ENCODE results near the gene HYI. TPM values are rescaled to one million over a fixed set of nuclear protein-coding genes. Genes with fewer than 3 reads are reported as not detected.

The HYI gene
- total and polyA plus RNA-seq, 2 experiments from 2014 or later = 14.3 to 18.9 TPM

- no peaks in the 10 kb centered on the region for H3K79me2 ChIP-seq (replicated peaks; ENCODE audit: insufficient read depth)
- H3K27ac ChIP-seq (ENCODE audit: low read depth) = no peak overlapping the region
- peaks cover 50% of the 10 kb centered on the region for H3K36me3 Mint-ChIP-seq (ENCODE audit: low read depth)
- no peaks in the 10 kb centered on the region for H3K4me1 ChIP-seq (ENCODE audit: insufficient read depth)
- DNase-seq (ENCODE audit: low spot score) (no peak), ATAC-seq (no peak)
- H4K20me1 ChIP-seq (replicated peaks; ENCODE audit: insufficient read depth) = no peaks in the 10 kb centered on the region
- no peaks in the 10 kb centered on the region for H3K27me3 ChIP-seq (ENCODE audit: insufficient read depth)
- no peak overlapping the region; the same call in 1 of the 2 replicates for H3K27ac Mint-ChIP-seq
- no peak overlapping the region for H3K4me2 ChIP-seq
- H3K27me3 Mint-ChIP-seq (ENCODE audit: insufficient read depth, low read depth, poor library complexity) = peaks cover 8% of the 10 kb centered on the region
- H3K4me1 Mint-ChIP-seq = peaks cover 10% of the 10 kb centered on the region; the same call in 2 of the 3 replicates
- H3K4me3 ChIP-seq = no peak overlapping the region
- no peaks in the 10 kb centered on the region; the same call in 1 of the 2 replicates for H3K36me3 ChIP-seq (ENCODE audit: insufficient read depth)
- no peaks in the 10 kb centered on the region for H3F3A ChIP-seq (replicated peaks; ENCODE audit: low read depth)
- H3K9me3 Mint-ChIP-seq = no peaks in the 10 kb centered on the region
- no peak for TF ChIP-seq ZNF114 (CRISPR knock-in tag; IDR thresholded peaks at IDR 0.05)
- no peak for TF ChIP-seq CREB1 (CRISPR knock-in tag; IDR thresholded peaks at IDR 0.05; ENCODE audit: low read depth)
- H2AFZ ChIP-seq = no peak overlapping the region
- H3K4me3 Mint-ChIP-seq = no peak overlapping the region
- no peaks in the 10 kb centered on the region for H3K9me2 ChIP-seq (ENCODE audit: insufficient read depth)
Measured at GRCh38 chr1:43446881-43447835, 6.6 kb downstream of the HYI start.

DNA sequence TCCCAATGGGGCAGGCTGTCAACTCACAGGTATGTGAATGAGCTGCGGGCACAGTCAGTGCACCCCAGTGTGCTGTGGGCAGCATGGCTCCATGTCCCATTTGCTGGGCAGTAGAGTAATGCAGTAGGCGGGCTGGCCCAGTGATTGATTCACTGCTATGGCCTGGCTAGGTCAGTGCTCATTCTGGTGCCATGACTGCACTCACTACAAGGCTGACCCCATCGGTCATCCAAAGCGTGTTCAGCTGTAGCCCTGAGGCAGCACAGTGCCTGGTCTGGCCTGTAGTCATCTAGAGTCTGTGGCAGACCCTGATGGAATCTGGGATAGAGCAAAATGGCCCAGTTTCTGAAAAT is 7.4 kb downstream of the HYI start:
- Histone ChIP-seq H3K27me3 (ENCODE audit: insufficient read depth) (no peaks in the 10 kb centered on the region), H3K4me3 (no peak overlapping the region), H4K20me1 (replicated peaks; ENCODE audit: insufficient read depth) (no peaks in the 10 kb centered on the region), H3K4me2 (no peak overlapping the region), H3K9me2 (ENCODE audit: insufficient read depth) (no peaks in the 10 kb centered on the region), H3K36me3 (ENCODE audit: insufficient read depth) (no peaks in the 10 kb centered on the region; the same call in 1 of the 2 replicates), H3K4me1 (ENCODE audit: insufficient read depth) (no peaks in the 10 kb centered on the region), H2AFZ (no peak overlapping the region), H3K79me2 (replicated peaks; ENCODE audit: insufficient read depth) (no peaks in the 10 kb centered on the region), H3K27ac (ENCODE audit: low read depth) (no peak overlapping the region), H3F3A (replicated peaks; ENCODE audit: low read depth) (no peaks in the 10 kb centered on the region)
- Mint-ChIP-seq H3K4me1 (peaks cover 10% of the 10 kb centered on the region; the same call in 2 of the 3 replicates), H3K36me3 (ENCODE audit: low read depth) (peaks cover 44% of the 10 kb centered on the region), H3K4me3 (no peak overlapping the region), H3K27me3 (ENCODE audit: insufficient read depth, low read depth, poor library complexity) (peaks cover 6% of the 10 kb centered on the region), H3K9me3 (no peaks in the 10 kb centered on the region), H3K27ac (no peak overlapping the region)
- DNase-seq (ENCODE audit: low spot score) (no peak), ATAC-seq (no peak)
- TF ChIP-seq, protein P1, sequence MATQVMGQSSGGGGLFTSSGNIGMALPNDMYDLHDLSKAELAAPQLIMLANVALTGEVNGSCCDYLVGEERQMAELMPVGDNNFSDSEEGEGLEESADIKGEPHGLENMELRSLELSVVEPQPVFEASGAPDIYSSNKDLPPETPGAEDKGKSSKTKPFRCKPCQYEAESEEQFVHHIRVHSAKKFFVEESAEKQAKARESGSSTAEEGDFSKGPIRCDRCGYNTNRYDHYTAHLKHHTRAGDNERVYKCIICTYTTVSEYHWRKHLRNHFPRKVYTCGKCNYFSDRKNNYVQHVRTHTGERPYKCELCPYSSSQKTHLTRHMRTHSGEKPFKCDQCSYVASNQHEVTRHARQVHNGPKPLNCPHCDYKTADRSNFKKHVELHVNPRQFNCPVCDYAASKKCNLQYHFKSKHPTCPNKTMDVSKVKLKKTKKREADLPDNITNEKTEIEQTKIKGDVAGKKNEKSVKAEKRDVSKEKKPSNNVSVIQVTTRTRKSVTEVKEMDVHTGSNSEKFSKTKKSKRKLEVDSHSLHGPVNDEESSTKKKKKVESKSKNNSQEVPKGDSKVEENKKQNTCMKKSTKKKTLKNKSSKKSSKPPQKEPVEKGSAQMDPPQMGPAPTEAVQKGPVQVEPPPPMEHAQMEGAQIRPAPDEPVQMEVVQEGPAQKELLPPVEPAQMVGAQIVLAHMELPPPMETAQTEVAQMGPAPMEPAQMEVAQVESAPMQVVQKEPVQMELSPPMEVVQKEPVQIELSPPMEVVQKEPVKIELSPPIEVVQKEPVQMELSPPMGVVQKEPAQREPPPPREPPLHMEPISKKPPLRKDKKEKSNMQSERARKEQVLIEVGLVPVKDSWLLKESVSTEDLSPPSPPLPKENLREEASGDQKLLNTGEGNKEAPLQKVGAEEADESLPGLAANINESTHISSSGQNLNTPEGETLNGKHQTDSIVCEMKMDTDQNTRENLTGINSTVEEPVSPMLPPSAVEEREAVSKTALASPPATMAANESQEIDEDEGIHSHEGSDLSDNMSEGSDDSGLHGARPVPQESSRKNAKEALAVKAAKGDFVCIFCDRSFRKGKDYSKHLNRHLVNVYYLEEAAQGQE (IDR thresholded peaks at IDR 0.05; ENCODE audit: unreplicated experiment) = no peak
- no peak for TF ChIP-seq NANOG (IDR thresholded peaks at IDR 0.05; ENCODE audit: borderline replicate concordance)
- TF ChIP-seq POLR2AphosphoS5 (IDR thresholded peaks at IDR 0.05; ENCODE audit: low read depth) = no peak
- no peak for TF ChIP-seq ZNF114 (CRISPR knock-in tag; IDR thresholded peaks at IDR 0.05)
- TF ChIP-seq, protein P2, sequence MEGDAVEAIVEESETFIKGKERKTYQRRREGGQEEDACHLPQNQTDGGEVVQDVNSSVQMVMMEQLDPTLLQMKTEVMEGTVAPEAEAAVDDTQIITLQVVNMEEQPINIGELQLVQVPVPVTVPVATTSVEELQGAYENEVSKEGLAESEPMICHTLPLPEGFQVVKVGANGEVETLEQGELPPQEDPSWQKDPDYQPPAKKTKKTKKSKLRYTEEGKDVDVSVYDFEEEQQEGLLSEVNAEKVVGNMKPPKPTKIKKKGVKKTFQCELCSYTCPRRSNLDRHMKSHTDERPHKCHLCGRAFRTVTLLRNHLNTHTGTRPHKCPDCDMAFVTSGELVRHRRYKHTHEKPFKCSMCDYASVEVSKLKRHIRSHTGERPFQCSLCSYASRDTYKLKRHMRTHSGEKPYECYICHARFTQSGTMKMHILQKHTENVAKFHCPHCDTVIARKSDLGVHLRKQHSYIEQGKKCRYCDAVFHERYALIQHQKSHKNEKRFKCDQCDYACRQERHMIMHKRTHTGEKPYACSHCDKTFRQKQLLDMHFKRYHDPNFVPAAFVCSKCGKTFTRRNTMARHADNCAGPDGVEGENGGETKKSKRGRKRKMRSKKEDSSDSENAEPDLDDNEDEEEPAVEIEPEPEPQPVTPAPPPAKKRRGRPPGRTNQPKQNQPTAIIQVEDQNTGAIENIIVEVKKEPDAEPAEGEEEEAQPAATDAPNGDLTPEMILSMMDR (conservative IDR thresholded peaks at IDR 0.05; ENCODE audit: low read depth in 2 of 2) = no peak
- TF ChIP-seq EZH2phosphoT487 (IDR thresholded peaks at IDR 0.05; ENCODE audit: unreplicated experiment) = no peak
- TF ChIP-seq ETS1 (IDR thresholded peaks at IDR 0.05) = no peak
